Tongue (tissue), 2 donors: ENCODE data around the gene KLF15. TPM values are rescaled to one million over a fixed set of nuclear protein-coding genes. Genes with fewer than 3 reads are reported as not detected.

ENCODE experiments used
- DNase-seq: peaks from one replicate; pipeline ENCODE4 v3.0.0-alpha.2; 2015
- total RNA-seq: library from RNA; depleted of rRNA; stranded (reverse); fragments of >200 nt; gene quantifications from one replicate; pipeline ENCODE4 v1.2.3, GENCODE V29; 2014

The KLF15 gene
- total RNA-seq: 12.1 TPM

GRCh38 chr3:126357295-126358037 lies at the start of gene KLF15:
Gene KLF15, minus strand, starts transcription at chr3:126357408. Its CDS starts 4,486 bp downstream, at chr3:126352922.
- peak; percentile 92 for DNase-seq

- DNase-seq: no peak
These were observed 49.4 kb upstream of the KLF15 start for GRCh38 chr3:126406389-126407296.

GRCh38 chr3:126402666-126403302 lies 45.6 kb upstream of the KLF15 start:
- DNase-seq: no peak

- DNase-seq: no peak
These were observed 45.0 kb upstream of the KLF15 start for GRCh38 chr3:126402178-126402577.

GRCh38 chr3:126401611-126402160 lies 44.5 kb upstream of the KLF15 start:
- DNase-seq: no peak

GRCh38 chr3:126399756-126400155 lies 42.5 kb upstream of the KLF15 start:
- no peak for DNase-seq

- DNase-seq: no peak
These were observed 42.1 kb upstream of the KLF15 start for GRCh38 chr3:126399351-126399735.

- DNase-seq: no peak
These were observed 41.5 kb upstream of the KLF15 start for GRCh38 chr3:126398423-126399350.

GRCh38 chr3:126397610-126398422 lies 40.6 kb upstream of the KLF15 start:
- no peak for DNase-seq

GRCh38 chr3:126396536-126396935 lies 39.3 kb upstream of the KLF15 start:
- DNase-seq: no peak

- no peak for DNase-seq
These were observed 38.8 kb upstream of the KLF15 start for GRCh38 chr3:126395846-126396513.

- no peak for DNase-seq
These were observed 37.7 kb upstream of the KLF15 start for GRCh38 chr3:126394977-126395321.

GRCh38 chr3:126394179-126394976 lies 37.2 kb upstream of the KLF15 start, which contains the start of gene CFAP100:
Gene CFAP100, plus strand, starts transcription at chr3:126394909. Its CDS starts 1,092 bp downstream, at chr3:126396001.
- DNase-seq: peak; percentile 72

- DNase-seq: no peak
These were observed 36.4 kb upstream of the KLF15 start for GRCh38 chr3:126393563-126393962.

GRCh38 chr3:126392246-126392645 lies 35.0 kb upstream of the KLF15 start:
- DNase-seq: no peak

GRCh38 chr3:126391631-126392030 lies 34.4 kb upstream of the KLF15 start:
- no peak for DNase-seq

- no peak for DNase-seq
These were observed 33.5 kb upstream of the KLF15 start for GRCh38 chr3:126390751-126391150.

GRCh38 chr3:126390201-126390600 lies 33.0 kb upstream of the KLF15 start:
- DNase-seq: no peak

- DNase-seq: no peak
These were observed 32.6 kb upstream of the KLF15 start for GRCh38 chr3:126389794-126390146.
